Endothelial cell of umbilical vein (primary cell): Measurements from ENCODE around the gene MELTF.

Experiments used
- EZH2 ChIP-seq: IDR thresholded peaks from 2 replicates; pipeline ENCODE4 v1.6.1; 2012; ENCODE audit warnings: borderline replicate concordance, low read depth, mild to moderate bottlenecking, moderate library complexity, low read length, inconsistent platforms; ENCODE audit not compliant: severe bottlenecking
- POLR2A ChIP-seq: IDR thresholded peaks from 2 replicates; pipeline ENCODE4 v1.6.1; 2012; ENCODE audit warnings: low read depth, mild to moderate bottlenecking, control low read depth, low read length
- TF ChIP-seq, protein P1 (sequence below), 2 donors: IDR thresholded peaks; 1 replicate in 1 of 2; 2 replicates in 1 of 2; pipeline ENCODE4 v1.5.1; 2011; ENCODE audit warnings: low read length in 2 of 2, mild to moderate bottlenecking in 2 of 2, moderate library complexity in 2 of 2, control low read depth in 1 of 2, inconsistent platforms in 1 of 2, low read depth in 1 of 2; ENCODE audit not compliant: insufficient read depth in 1 of 2; ENCODE audit errors: extremely low read depth in 1 of 2

DNA sequence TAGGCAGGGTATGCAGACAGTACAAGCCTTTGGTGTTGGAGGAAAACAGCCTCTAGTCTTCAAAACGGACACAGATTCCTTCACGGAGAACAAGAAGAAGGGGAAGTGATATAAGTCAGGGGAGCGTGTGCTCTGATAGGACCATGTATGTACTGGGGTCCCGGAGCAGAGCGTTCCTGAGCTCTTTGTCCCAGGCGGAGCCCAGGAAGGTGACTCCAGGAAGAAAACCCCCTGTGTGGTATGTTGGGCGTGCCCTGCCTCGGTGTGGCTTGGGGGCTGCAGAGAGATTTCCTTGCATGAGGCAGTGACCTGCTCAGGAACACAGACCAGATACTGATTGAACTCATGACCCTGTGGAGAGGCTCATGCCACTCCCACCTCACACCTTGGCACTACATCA lies 21.7 kb downstream of the MELTF start:
- TF ChIP-seq EZH2 (no peak), POLR2A (no peak)
- TF ChIP-seq, protein P1, sequence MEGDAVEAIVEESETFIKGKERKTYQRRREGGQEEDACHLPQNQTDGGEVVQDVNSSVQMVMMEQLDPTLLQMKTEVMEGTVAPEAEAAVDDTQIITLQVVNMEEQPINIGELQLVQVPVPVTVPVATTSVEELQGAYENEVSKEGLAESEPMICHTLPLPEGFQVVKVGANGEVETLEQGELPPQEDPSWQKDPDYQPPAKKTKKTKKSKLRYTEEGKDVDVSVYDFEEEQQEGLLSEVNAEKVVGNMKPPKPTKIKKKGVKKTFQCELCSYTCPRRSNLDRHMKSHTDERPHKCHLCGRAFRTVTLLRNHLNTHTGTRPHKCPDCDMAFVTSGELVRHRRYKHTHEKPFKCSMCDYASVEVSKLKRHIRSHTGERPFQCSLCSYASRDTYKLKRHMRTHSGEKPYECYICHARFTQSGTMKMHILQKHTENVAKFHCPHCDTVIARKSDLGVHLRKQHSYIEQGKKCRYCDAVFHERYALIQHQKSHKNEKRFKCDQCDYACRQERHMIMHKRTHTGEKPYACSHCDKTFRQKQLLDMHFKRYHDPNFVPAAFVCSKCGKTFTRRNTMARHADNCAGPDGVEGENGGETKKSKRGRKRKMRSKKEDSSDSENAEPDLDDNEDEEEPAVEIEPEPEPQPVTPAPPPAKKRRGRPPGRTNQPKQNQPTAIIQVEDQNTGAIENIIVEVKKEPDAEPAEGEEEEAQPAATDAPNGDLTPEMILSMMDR (IDR thresholded peaks at IDR 0.05; ENCODE audit: extremely low read depth in 1 of 2, insufficient read depth in 1 of 2, low read depth in 1 of 2, low read length in 2 of 2) = no peak
